Panc1 (cell line): ENCODE data around the gene DLG2.

Source experiments
- CTCF ChIP-seq: fragments of 450-650 bp; IDR thresholded peaks from 2 replicates; pipeline ENCODE4 v1.5.1; 2017; ENCODE audit warnings: mild to moderate bottlenecking
- POLR2AphosphoS5 ChIP-seq: IDR thresholded peaks from 2 replicates; pipeline ENCODE4 v1.6.1; 2012; ENCODE audit warnings: mild to moderate bottlenecking, low read depth, low read length, moderate library complexity
- REST ChIP-seq, 2 experiments: IDR thresholded peaks; 2 replicates each; pipeline ENCODE4 v1.6.1; 2011 to 2012; ENCODE audit warnings: low read depth in 2 of 2, control low read depth in 1 of 2, low read length in 1 of 2, mild to moderate bottlenecking in 1 of 2, moderate library complexity in 1 of 2; ENCODE audit not compliant: insufficient read depth in 1 of 2
- SIN3A ChIP-seq: IDR thresholded peaks from 2 replicates; pipeline ENCODE4 v1.6.1; 2012; ENCODE audit warnings: low read depth, mild to moderate bottlenecking, low read length, moderate library complexity, borderline replicate concordance; ENCODE audit not compliant: insufficient read depth

- peak; percentile 43 for TF ChIP-seq CTCF
- no peak for TF ChIP-seq REST (IDR thresholded peaks at IDR 0.05; ENCODE audit: insufficient read depth in 1 of 2, low read depth in 2 of 2, low read length in 1 of 2)
- no peak for TF ChIP-seq SIN3A
- TF ChIP-seq POLR2AphosphoS5: no peak
Measured at GRCh38 chr11:83521647-83522596, 2105.2 kb downstream of the DLG2 start.
